Endothelial cell of umbilical vein (primary cell): ENCODE measurements around the gene ARSJ. TPM values are rescaled to one million over a fixed set of nuclear protein-coding genes. Genes with fewer than 3 reads are reported as not detected.

Experiments
- BruUV-seq: library from RNA; stranded (reverse); fragments of 400-500 nt; replicated peaks from 2 replicates; lab custom pipeline; 2021; lab: Mats Ljungman, UMichigan
- CTCF ChIA-PET: fragments of 300-600, 350-600 bp; sonication (Branson Sonifier 250); formaldehyde crosslinking; loops from one replicate; lab custom pipeline; 2021; ENCODE audit warnings: antibody characterized with exemption, inconsistent platforms; lab: Charles Lee
- POLR2A ChIA-PET: fragments of 300-600, 350-600 bp; sonication (Branson Sonifier 250); formaldehyde crosslinking; loops from one replicate; lab custom pipeline; 2021; ENCODE audit warnings: antibody characterized with exemption, inconsistent platforms; lab: Charles Lee
- DNase-seq: peaks from one replicate; pipeline ENCODE4 v3.0.0-alpha.2; 2011; ENCODE audit warnings: low read depth, low spot score
- FAIRE-seq: peaks from 2 replicates; lab custom pipeline; 2011; peaks lifted over from hg19 to GRCh38; lab: Jason Lieb, UNC
- H2AFZ ChIP-seq: 2 replicates; pipeline ENCODE4 v1.6.0; 2012; ENCODE audit warnings: low read depth, low read length, control low read depth, inconsistent platforms
- H3K27ac ChIP-seq: 2 replicates; pipeline ENCODE4 v1.5.1; 2011; ENCODE audit warnings: low read depth, mild to moderate bottlenecking, control low read depth, low read length, moderate library complexity; ENCODE audit not compliant: insufficient read depth
- H3K27me3 ChIP-seq, 2 experiments: 2 replicates each; pipeline versions ENCODE4 v1.6.0 to v1.6.1; 2011; ENCODE audit warnings: low read length in 2 of 2, mixed read lengths in 1 of 2; ENCODE audit not compliant: control insufficient read depth in 2 of 2, insufficient read depth in 2 of 2
- H3K36me3 ChIP-seq, 2 experiments: 2 replicates in 1 of 2; 3 replicates in 1 of 2; pipeline ENCODE4 v1.5.1; 2011; ENCODE audit warnings: low read length in 2 of 2, mild to moderate bottlenecking in 1 of 2, moderate library complexity in 1 of 2; ENCODE audit not compliant: control insufficient read depth in 2 of 2, insufficient read depth in 2 of 2; ENCODE audit errors: extremely low read depth in 1 of 2
- H3K4me1 ChIP-seq: 3 replicates; pipeline ENCODE4 v1.5.1; 2011; ENCODE audit warnings: mild to moderate bottlenecking, low read length; ENCODE audit not compliant: control insufficient read depth, insufficient read depth; ENCODE audit errors: extremely low read depth
- H3K4me2 ChIP-seq: 2 replicates; pipeline ENCODE4 v1.6.1; 2011; ENCODE audit warnings: low read length, control low read depth, mixed read lengths; ENCODE audit not compliant: insufficient read depth
- H3K4me3 ChIP-seq, 3 experiments: fragments of 200-600 bp in 1 of 3; sonication (generic), shearing (Covaris generic) in 1 of 3; replicated peaks in 1 of 3; 2 replicates each; pipeline ENCODE4 v1.5.1; 2011 to 2016; ENCODE audit warnings: control low read depth in 3 of 3, low read length in 3 of 3, mild to moderate bottlenecking in 2 of 3, inconsistent platforms in 1 of 3, low read depth in 1 of 3, moderate library complexity in 1 of 3; ENCODE audit not compliant: insufficient read depth in 1 of 3
- H3K79me2 ChIP-seq: 2 replicates; pipeline ENCODE4 v1.6.0; 2012; ENCODE audit warnings: low read length, inconsistent platforms; ENCODE audit not compliant: control insufficient read depth, insufficient read depth
- H3K9ac ChIP-seq: replicated peaks from 2 replicates; pipeline ENCODE3; 2011; ENCODE audit warnings: low read length, control low read depth; ENCODE audit not compliant: insufficient read depth; ENCODE audit errors: extremely low read depth
- H3K9me1 ChIP-seq: replicated peaks from 3 replicates; pipeline ENCODE4 v1.6.0; 2011; ENCODE audit warnings: mild to moderate bottlenecking, low read length; ENCODE audit not compliant: control insufficient read depth, insufficient read depth; ENCODE audit errors: extremely low read depth
- H3K9me3 ChIP-seq: replicated peaks from 2 replicates; pipeline ENCODE4 v1.5.1; 2012; ENCODE audit warnings: low read length, inconsistent platforms; ENCODE audit not compliant: control insufficient read depth, insufficient read depth
- H4K20me1 ChIP-seq: replicated peaks from 2 replicates; pipeline ENCODE3; 2011; ENCODE audit warnings: mild to moderate bottlenecking, low read length; ENCODE audit not compliant: control insufficient read depth, insufficient read depth; ENCODE audit errors: extremely low read depth
- CTCF ChIP-seq, 2 donors: IDR thresholded peaks; 1 replicate in 1 of 2; 2 replicates in 1 of 2; pipeline ENCODE4 v1.5.1; 2011; ENCODE audit warnings: low read length in 2 of 2, mild to moderate bottlenecking in 2 of 2, moderate library complexity in 2 of 2, control low read depth in 1 of 2, inconsistent platforms in 1 of 2, low read depth in 1 of 2; ENCODE audit not compliant: insufficient read depth in 1 of 2; ENCODE audit errors: extremely low read depth in 1 of 2
- EZH2 ChIP-seq: IDR thresholded peaks from 2 replicates; pipeline ENCODE4 v1.6.1; 2012; ENCODE audit warnings: borderline replicate concordance, low read depth, mild to moderate bottlenecking, moderate library complexity, low read length, inconsistent platforms; ENCODE audit not compliant: severe bottlenecking
- FOS ChIP-seq: IDR thresholded peaks from 2 replicates; pipeline ENCODE4 v1.6.1; 2011; ENCODE audit warnings: mild to moderate bottlenecking, low read length, moderate library complexity, borderline replicate concordance; ENCODE audit not compliant: insufficient read depth
- GATA2 ChIP-seq: IDR thresholded peaks from 2 replicates; pipeline ENCODE4 v1.7.0; 2011; ENCODE audit warnings: low read depth, mild to moderate bottlenecking, moderate library complexity, mixed read lengths, low read length; ENCODE audit not compliant: insufficient read length, insufficient read depth
- JUN ChIP-seq: IDR thresholded peaks from 2 replicates; pipeline ENCODE4 v1.6.1; 2011; ENCODE audit warnings: borderline replicate concordance, low read depth; ENCODE audit not compliant: insufficient read length, insufficient read depth
- MAX ChIP-seq: IDR thresholded peaks from 2 replicates; pipeline ENCODE4 v1.6.1; 2011; ENCODE audit not compliant: insufficient read depth, insufficient read length
- MYC ChIP-seq: IDR thresholded peaks from one replicate; pipeline ENCODE4 v1.6.1; 2011; ENCODE audit warnings: mild to moderate bottlenecking, low read depth, low read length
- POLR2A ChIP-seq: IDR thresholded peaks from 2 replicates; pipeline ENCODE4 v1.6.1; 2012; ENCODE audit warnings: low read depth, mild to moderate bottlenecking, control low read depth, low read length
- POLR2AphosphoS5 ChIP-seq: IDR thresholded peaks from 2 replicates; pipeline ENCODE4 v1.6.1; 2012; ENCODE audit warnings: low read depth, mild to moderate bottlenecking, control low read depth, low read length, moderate library complexity; ENCODE audit not compliant: insufficient read depth
- dilution Hi-C: fragments of 300-500 bp; cut with MboI; formaldehyde crosslinking; loops from one replicate; pipeline ENCODE4 v1.15.0; 2019; ENCODE audit warnings: low sequenced_read_pairs; ENCODE audit not compliant: extremely low pct_ligation_motif_present
- intact Hi-C: fragments of 100-400 bp; cut with micrococcal nuclease; formaldehyde crosslinking; loops from one replicate; pipeline ENCODE4 v1.10.0; 2022
- polyA plus RNA-seq, 4 experiments: library from polyadenylated mRNA; depleted of rRNA in 3 of 4; stranded (reverse) in 3 of 4; unstranded in 1 of 4; fragments of >200 nt; gene quantifications; 2 replicates each; pipeline versions ENCODE4 v1.2.1 to v1.2.3, GENCODE V29; 2011 to 2012; ENCODE audit warnings: missing spikeins in 1 of 4
- total RNA-seq: library from RNA; stranded (reverse); gene quantifications from 2 replicates; pipeline ENCODE4 v1.2.3, GENCODE V29; 2021

The ARSJ gene
- total and polyA plus RNA-seq, 2 donors (not counting 3 experiments of a cell fraction or from before 2014, with no cell fraction given): 21.9 to 50.0 TPM

- CTCF ChIA-PET: no interaction called here
- no peaks in the 10 kb centered on the region for H3K27me3 ChIP-seq
These were observed 94.8 kb downstream of the ARSJ start for GRCh38 chr4:113884655-113885054.

More at GRCh38 chr4:113884655-113885054, 94.8 kb downstream of the ARSJ start:
- H3K4me1 ChIP-seq: peaks cover 19% of the 10 kb centered on the region
- POLR2A ChIA-PET: no interaction called here
- intact Hi-C loops: loop anchor here (5.0 kb wide), 3 partner anchors 102 to 188 kb away; partner anchors contain the start of gene CAMK2D
- H3K36me3 ChIP-seq: no peaks in the 10 kb centered on the region
- dilution Hi-C loops: no loop called here
- H3K4me3 ChIP-seq: no peak overlapping the region
- H2AFZ ChIP-seq: no peak overlapping the region
- no TSS peak for BruUV-seq
- TF ChIP-seq FOS: no peak
- no peak for TF ChIP-seq GATA2
- no peak for TF ChIP-seq MAX
- TF ChIP-seq CTCF (IDR thresholded peaks at IDR 0.05; ENCODE audit: extremely low read depth in 1 of 2, insufficient read depth in 1 of 2, low read depth in 1 of 2, low read length in 2 of 2): no peak
- TF ChIP-seq JUN: no peak
- no peak for TF ChIP-seq MYC
- no peak for TF ChIP-seq POLR2AphosphoS5
- no peak for TF ChIP-seq POLR2A
- TF ChIP-seq EZH2: no peak
- H3K9me1 ChIP-seq: no peaks in the 10 kb centered on the region
- no peak overlapping the region for H3K4me2 ChIP-seq
- H3K9me3 ChIP-seq: no peaks in the 10 kb centered on the region
- H3K9ac ChIP-seq: no peak overlapping the region
- H3K27ac ChIP-seq: no peak overlapping the region
- H3K79me2 ChIP-seq: no peaks in the 10 kb centered on the region
- no peaks in the 10 kb centered on the region for H4K20me1 ChIP-seq
- DNase-seq (no peak), FAIRE-seq (no peak)
